ENCODE results near the gene TDRD7. TPM values are rescaled to one million over a fixed set of nuclear protein-coding genes. Genes with fewer than 3 reads are reported as not detected.

Gene TDRD7
- total and polyA plus RNA-seq, 2 experiments from 2014 or later = 10.4 to 18.2 TPM

GRCh38 chr9:97431549-97432143 lies 19.8 kb downstream of the TDRD7 start:
- H3K27me3 ChIP-seq = no peaks in the 10 kb centered on the region
- no peak overlapping the region for H3K27ac ChIP-seq
- no peak for DNase-seq (ENCODE audit: low spot score)
- no peaks in the 10 kb centered on the region for H3K4me1 ChIP-seq (ENCODE audit: insufficient read depth)
- no peaks in the 10 kb centered on the region for H4K20me1 ChIP-seq (ENCODE audit: insufficient read depth, poor library complexity, severe bottlenecking)
- no peak overlapping the region for H3K4me2 ChIP-seq
- peaks cover 27% of the 10 kb centered on the region for H3K79me2 ChIP-seq
- H3K36me3 ChIP-seq (replicated peaks; ENCODE audit: insufficient read depth, low read depth) = no peaks in the 10 kb centered on the region
- no peaks in the 10 kb centered on the region for H3K9me2 ChIP-seq (replicated peaks; ENCODE audit: insufficient read depth)
- H3K4me3 ChIP-seq = no peak overlapping the region
- H2AFZ ChIP-seq = no peak overlapping the region
- WGBS (ENCODE audit: low lambda C conversion rate, missing lambda C conversion rate) = 81% methylated on average over 5 of the region's 5 CpGs
- TF ChIP-seq CTCF (IDR thresholded peaks at IDR 0.05; ENCODE audit: poor library complexity) (no peak), EZH2phosphoT487 (IDR thresholded peaks at IDR 0.05; ENCODE audit: low read depth, severe bottlenecking, unreplicated experiment) (no peak), EZH2 (IDR thresholded peaks at IDR 0.05; ENCODE audit: borderline replicate concordance) (no peak)
- no peaks in the 10 kb centered on the region for H3K9me3 ChIP-seq (ENCODE audit: low read depth)

- Histone ChIP-seq H3K79me2 (no peaks in the 10 kb centered on the region), H3K27ac (peak overlapping the region; percentile 41), H3K9me2 (replicated peaks; ENCODE audit: insufficient read depth) (no peaks in the 10 kb centered on the region), H3K4me3 (no peak overlapping the region), H3K4me1 (ENCODE audit: insufficient read depth) (peaks cover 8% of the 10 kb centered on the region), H2AFZ (no peak overlapping the region), H3K9me3 (ENCODE audit: low read depth) (no peaks in the 10 kb centered on the region), H3K36me3 (replicated peaks; ENCODE audit: insufficient read depth, low read depth) (no peaks in the 10 kb centered on the region), H3K4me2 (no peak overlapping the region), H3K27me3 (no peaks in the 10 kb centered on the region), H4K20me1 (ENCODE audit: insufficient read depth, poor library complexity, severe bottlenecking) (no peaks in the 10 kb centered on the region)
- 78% methylated on average over 1 of the region's 1 CpG for WGBS (ENCODE audit: low lambda C conversion rate, missing lambda C conversion rate)
- peak; percentile 10 for DNase-seq (ENCODE audit: low spot score)
- TF ChIP-seq EZH2 (IDR thresholded peaks at IDR 0.05; ENCODE audit: borderline replicate concordance) = no peak
- no peak for TF ChIP-seq CTCF (IDR thresholded peaks at IDR 0.05; ENCODE audit: poor library complexity)
These were observed 25.2 kb downstream of the TDRD7 start for GRCh38 chr9:97437051-97437600.

- no peak overlapping the region for H3K27ac ChIP-seq
- H3K9me3 ChIP-seq (ENCODE audit: low read depth) = no peaks in the 10 kb centered on the region
- no peaks in the 10 kb centered on the region for H3K36me3 ChIP-seq (replicated peaks; ENCODE audit: insufficient read depth, low read depth)
- no peaks in the 10 kb centered on the region for H4K20me1 ChIP-seq (ENCODE audit: insufficient read depth, poor library complexity, severe bottlenecking)
- 91% methylated on average over 2 of the region's 2 CpGs for WGBS (ENCODE audit: low lambda C conversion rate, missing lambda C conversion rate)
- DNase-seq (ENCODE audit: low spot score) = no peak
- no peaks in the 10 kb centered on the region for H3K9me2 ChIP-seq (replicated peaks; ENCODE audit: insufficient read depth)
- H3K4me1 ChIP-seq (ENCODE audit: insufficient read depth) = peaks cover 8% of the 10 kb centered on the region
- no peak for TF ChIP-seq CTCF (IDR thresholded peaks at IDR 0.05; ENCODE audit: poor library complexity)
- no peaks in the 10 kb centered on the region for H3K27me3 ChIP-seq
- H2AFZ ChIP-seq = no peak overlapping the region
- H3K4me3 ChIP-seq = no peak overlapping the region
- H3K79me2 ChIP-seq = no peaks in the 10 kb centered on the region
- H3K4me2 ChIP-seq = no peak overlapping the region
These were observed 26.4 kb downstream of the TDRD7 start for GRCh38 chr9:97438257-97438656.

GRCh38 chr9:97438666-97439065 lies 26.8 kb downstream of the TDRD7 start:
- H3K27me3 ChIP-seq = no peaks in the 10 kb centered on the region
- no peaks in the 10 kb centered on the region for H3K79me2 ChIP-seq
- H3K4me1 ChIP-seq (ENCODE audit: insufficient read depth) = peaks cover 8% of the 10 kb centered on the region
- DNase-seq (ENCODE audit: low spot score) = no peak
- H4K20me1 ChIP-seq (ENCODE audit: insufficient read depth, poor library complexity, severe bottlenecking) = no peaks in the 10 kb centered on the region
- no peaks in the 10 kb centered on the region for H3K36me3 ChIP-seq (replicated peaks; ENCODE audit: insufficient read depth, low read depth)
- no peak overlapping the region for H3K4me2 ChIP-seq
- H3K9me2 ChIP-seq (replicated peaks; ENCODE audit: insufficient read depth) = no peaks in the 10 kb centered on the region
- no peak overlapping the region for H2AFZ ChIP-seq
- H3K4me3 ChIP-seq = no peak overlapping the region
- H3K27ac ChIP-seq = no peak overlapping the region
- H3K9me3 ChIP-seq (ENCODE audit: low read depth) = no peaks in the 10 kb centered on the region
- no peak for TF ChIP-seq CTCF (IDR thresholded peaks at IDR 0.05; ENCODE audit: poor library complexity)
- no peak for TF ChIP-seq EZH2phosphoT487 (IDR thresholded peaks at IDR 0.05; ENCODE audit: low read depth, severe bottlenecking, unreplicated experiment)
- no peak for TF ChIP-seq EZH2 (IDR thresholded peaks at IDR 0.05; ENCODE audit: borderline replicate concordance)

Data from hepatocyte (in vitro differentiated cells).